Measurements from ENCODE around the gene DLG5.

DNA sequence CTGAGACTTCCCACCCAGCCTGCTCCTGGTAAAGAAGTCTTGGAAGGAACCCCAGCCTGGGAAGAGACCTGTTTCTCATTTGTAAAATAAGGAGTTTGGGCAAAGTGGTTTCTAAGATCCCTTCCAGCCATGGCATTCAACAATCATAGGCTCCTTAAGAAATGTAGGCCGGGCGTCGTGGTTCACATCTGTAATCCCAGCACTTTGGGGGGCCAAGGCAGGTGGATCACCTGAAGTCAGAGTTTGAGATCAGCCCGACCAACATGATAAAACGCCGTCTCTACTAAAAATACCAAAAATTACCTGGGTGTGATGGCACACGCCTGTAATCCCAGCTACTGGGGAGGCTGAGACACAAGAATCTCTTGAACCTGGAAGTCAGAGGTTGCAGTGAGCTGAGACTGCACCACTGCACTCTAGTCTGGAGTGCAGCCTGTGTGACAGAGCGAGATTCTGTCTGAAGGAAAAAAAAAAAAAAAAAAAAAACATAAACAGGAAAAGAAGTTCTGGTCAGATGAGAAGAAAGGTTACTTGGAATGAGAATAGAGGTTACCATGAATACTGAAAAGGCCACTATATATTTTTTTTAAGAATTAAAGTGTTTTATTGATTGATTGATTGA lies 15.9 kb downstream of the DLG5 start:
- TF ChIP-seq POLR2A (IDR thresholded peaks at IDR 0.05) = no peak
- TF ChIP-seq, protein P1, sequence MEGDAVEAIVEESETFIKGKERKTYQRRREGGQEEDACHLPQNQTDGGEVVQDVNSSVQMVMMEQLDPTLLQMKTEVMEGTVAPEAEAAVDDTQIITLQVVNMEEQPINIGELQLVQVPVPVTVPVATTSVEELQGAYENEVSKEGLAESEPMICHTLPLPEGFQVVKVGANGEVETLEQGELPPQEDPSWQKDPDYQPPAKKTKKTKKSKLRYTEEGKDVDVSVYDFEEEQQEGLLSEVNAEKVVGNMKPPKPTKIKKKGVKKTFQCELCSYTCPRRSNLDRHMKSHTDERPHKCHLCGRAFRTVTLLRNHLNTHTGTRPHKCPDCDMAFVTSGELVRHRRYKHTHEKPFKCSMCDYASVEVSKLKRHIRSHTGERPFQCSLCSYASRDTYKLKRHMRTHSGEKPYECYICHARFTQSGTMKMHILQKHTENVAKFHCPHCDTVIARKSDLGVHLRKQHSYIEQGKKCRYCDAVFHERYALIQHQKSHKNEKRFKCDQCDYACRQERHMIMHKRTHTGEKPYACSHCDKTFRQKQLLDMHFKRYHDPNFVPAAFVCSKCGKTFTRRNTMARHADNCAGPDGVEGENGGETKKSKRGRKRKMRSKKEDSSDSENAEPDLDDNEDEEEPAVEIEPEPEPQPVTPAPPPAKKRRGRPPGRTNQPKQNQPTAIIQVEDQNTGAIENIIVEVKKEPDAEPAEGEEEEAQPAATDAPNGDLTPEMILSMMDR (IDR thresholded peaks at IDR 0.05) = no peak
- TF ChIP-seq EP300 (IDR thresholded peaks at IDR 0.05) = no peak

All from gastroesophageal sphincter (tissue), 3 donors.